ENCODE measurements around the gene GHR. TPM values are rescaled to one million over a fixed set of nuclear protein-coding genes. Genes with fewer than 3 reads are reported as not detected.

GHR gene
- total RNA-seq, 1 experiment from 2014 or later: 2.2 TPM

- Histone ChIP-seq H3K27me3 (ENCODE audit: low read length) (no peaks in the 10 kb centered on the region), H3K9ac (ENCODE audit: low read length) (no peak overlapping the region), H3K4me1 (ENCODE audit: insufficient read depth, low read length) (no peaks in the 10 kb centered on the region), H3K79me2 (ENCODE audit: low read length) (no peaks in the 10 kb centered on the region), H3K9me2 (replicated peaks; ENCODE audit: low read length) (no peaks in the 10 kb centered on the region), H4K20me1 (ENCODE audit: low read length) (no peaks in the 10 kb centered on the region), H3F3A (ENCODE audit: low read length, unreplicated experiment) (no peaks in the 10 kb centered on the region), H3K9me3 (ENCODE audit: low read length) (peaks cover 10% of the 10 kb centered on the region), H3K27ac (ENCODE audit: low read length) (no peak overlapping the region), H3K4me3 (ENCODE audit: low read length) (no peak overlapping the region), H3K36me3 (ENCODE audit: low read depth, low read length) (no peaks in the 10 kb centered on the region), H3K4me2 (ENCODE audit: low read length) (no peak overlapping the region), H2AFZ (ENCODE audit: low read length) (no peak overlapping the region)
- no peak for ATAC-seq
- no peak for TF ChIP-seq CTCF (conservative IDR thresholded peaks at IDR 0.05; ENCODE audit: low read depth, low read length)
- no peak for DNase-seq
- no TSS peak for BruUV-seq (replicated peaks)
- POLR2A ChIA-PET (ENCODE audit: unreplicated experiment): no interaction called here
- intact Hi-C loops (cut with micrococcal nuclease): no loop called here
- CTCF ChIA-PET: no interaction called here
These were observed 26.0 kb upstream of the GHR start for GRCh38 chr5:42397267-42397666.

DNA sequence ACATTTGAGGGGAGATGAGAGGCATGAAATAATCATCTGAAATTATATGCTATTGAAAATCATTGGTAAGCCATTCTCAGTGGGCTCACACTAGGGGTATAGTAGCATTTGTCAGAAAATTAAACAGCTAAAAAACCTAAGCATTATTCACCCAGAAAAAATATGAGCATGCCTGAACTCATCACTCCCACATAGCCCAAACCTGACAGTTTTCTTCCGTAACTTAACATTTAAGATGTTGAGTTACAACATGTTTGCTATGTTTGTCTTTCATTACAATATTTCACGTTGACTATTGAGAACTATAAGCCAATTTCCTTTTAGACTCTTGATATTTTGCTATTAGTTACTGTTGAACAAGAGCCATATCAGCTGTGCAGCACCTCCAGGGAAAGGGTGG, 23.5 kb upstream of the GHR start:
- Histone ChIP-seq H3K9me2 (replicated peaks; ENCODE audit: low read length) (no peaks in the 10 kb centered on the region), H2AFZ (ENCODE audit: low read length) (no peak overlapping the region), H3K4me1 (ENCODE audit: insufficient read depth, low read length) (no peaks in the 10 kb centered on the region), H3F3A (ENCODE audit: low read length, unreplicated experiment) (no peaks in the 10 kb centered on the region), H3K79me2 (ENCODE audit: low read length) (no peaks in the 10 kb centered on the region), H3K9ac (ENCODE audit: low read length) (no peak overlapping the region), H3K4me2 (ENCODE audit: low read length) (no peak overlapping the region), H3K27ac (ENCODE audit: low read length) (no peak overlapping the region), H4K20me1 (ENCODE audit: low read length) (no peaks in the 10 kb centered on the region), H3K9me3 (ENCODE audit: low read length) (no peaks in the 10 kb centered on the region), H3K4me3 (ENCODE audit: low read length) (no peak overlapping the region), H3K36me3 (ENCODE audit: low read depth, low read length) (no peaks in the 10 kb centered on the region), H3K27me3 (ENCODE audit: low read length) (no peaks in the 10 kb centered on the region)
- ChIA-PET POLR2A (ENCODE audit: unreplicated experiment) (no interaction called here), CTCF (no interaction called here)
- no TSS peak for BruUV-seq (replicated peaks)
- intact Hi-C loops (cut with micrococcal nuclease): no loop called here
- TF ChIP-seq CTCF (conservative IDR thresholded peaks at IDR 0.05; ENCODE audit: low read depth, low read length) (no peak), EZH2phosphoT487 (IDR thresholded peaks at IDR 0.05; ENCODE audit: borderline replicate concordance, low read length) (no peak), EZH2 (IDR thresholded peaks at IDR 0.05; ENCODE audit: low read length, unreplicated experiment) (no peak)
- ATAC-seq (no peak), DNase-seq (no peak)

DNA sequence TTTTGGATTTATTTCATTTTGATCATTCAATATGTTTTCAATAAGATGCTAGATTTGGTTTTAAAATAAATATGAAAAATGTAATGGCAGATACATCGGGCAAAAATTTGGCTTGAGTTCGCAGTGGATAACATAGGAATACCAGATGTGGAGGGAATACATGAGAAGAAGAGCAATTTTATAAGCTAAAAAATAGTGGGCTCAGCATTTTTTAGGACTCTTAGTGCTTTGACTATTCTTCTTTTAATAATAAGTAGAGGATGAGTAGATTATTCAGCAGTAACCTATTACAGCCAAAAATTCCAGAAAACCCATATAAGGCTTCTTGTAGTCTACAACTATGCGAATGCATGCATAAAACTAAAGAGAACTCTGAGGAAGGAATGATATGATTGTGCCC, 22.8 kb upstream of the GHR start:
- DNase-seq: no peak
- no peaks in the 10 kb centered on the region for H3K79me2 ChIP-seq (ENCODE audit: low read length)
- CTCF ChIA-PET: no interaction called here

More for the DNA sequence above, 22.8 kb upstream of the GHR start:
- H3K4me2 ChIP-seq (ENCODE audit: low read length): no peak overlapping the region
- no peaks in the 10 kb centered on the region for H3F3A ChIP-seq (ENCODE audit: low read length, unreplicated experiment)
- H4K20me1 ChIP-seq (ENCODE audit: low read length): no peaks in the 10 kb centered on the region
- H3K4me1 ChIP-seq (ENCODE audit: insufficient read depth, low read length): no peaks in the 10 kb centered on the region
- no peak for TF ChIP-seq EZH2 (IDR thresholded peaks at IDR 0.05; ENCODE audit: low read length, unreplicated experiment)
- TF ChIP-seq EZH2phosphoT487 (IDR thresholded peaks at IDR 0.05; ENCODE audit: borderline replicate concordance, low read length): no peak
- no peak for TF ChIP-seq CTCF (conservative IDR thresholded peaks at IDR 0.05; ENCODE audit: low read depth, low read length)
- H3K9me2 ChIP-seq (replicated peaks; ENCODE audit: low read length): no peaks in the 10 kb centered on the region
- no peak for ATAC-seq
- H2AFZ ChIP-seq (ENCODE audit: low read length): no peak overlapping the region
- no peaks in the 10 kb centered on the region for H3K9me3 ChIP-seq (ENCODE audit: low read length)
- intact Hi-C loops (cut with micrococcal nuclease): no loop called here
- no peak overlapping the region for H3K9ac ChIP-seq (ENCODE audit: low read length)
- no TSS peak for BruUV-seq (replicated peaks)
- no peak overlapping the region for H3K4me3 ChIP-seq (ENCODE audit: low read length)
- POLR2A ChIA-PET (ENCODE audit: unreplicated experiment): no interaction called here
- H3K27ac ChIP-seq (ENCODE audit: low read length): no peak overlapping the region
- no peaks in the 10 kb centered on the region for H3K27me3 ChIP-seq (ENCODE audit: low read length)
- H3K36me3 ChIP-seq (ENCODE audit: low read depth, low read length): no peaks in the 10 kb centered on the region

Measured in PC-3 (cell line).